Measurements from ENCODE around the gene KSR2.
"Not testable (repeated sequence)": the region's sequence is repeated elsewhere in the genome, so short reads cannot be mapped to it uniquely, and the experiment has no call there.

DNA sequence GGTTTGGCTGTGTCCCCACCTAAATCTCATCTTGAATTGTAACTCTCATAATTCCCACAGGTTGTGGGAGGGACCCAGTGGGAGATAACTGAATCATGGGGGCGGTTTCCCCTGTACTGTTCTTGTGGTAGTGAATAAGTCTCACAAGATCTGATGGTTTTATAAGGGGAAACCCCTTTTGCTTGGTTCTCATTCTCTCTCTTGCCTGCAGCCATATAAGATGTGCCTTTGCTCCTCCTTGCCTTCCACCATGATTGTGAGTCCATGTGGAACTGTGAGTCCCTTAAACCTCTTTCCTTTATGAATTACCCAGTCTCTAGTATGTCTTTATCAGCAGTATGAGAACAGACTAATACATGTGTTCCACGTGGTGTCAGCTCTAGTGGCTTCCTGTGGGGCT, 31.0 kb upstream of the KSR2 start:
- not testable (repeated sequence) for TF ChIP-seq POLR2AphosphoS5 (IDR thresholded peaks at IDR 0.05; ENCODE audit: borderline replicate concordance, low read depth, low read length); EZH2 (IDR thresholded peaks at IDR 0.05)

Data from SK-N-MC (cell line).